Epidermal melanocyte (primary cell): Measurements from ENCODE around the gene AATK.

ENCODE experiments used
- DNase-seq: peaks from one replicate; pipeline ENCODE4 v3.0.0; 2011; ENCODE audit warnings: low spot score; ENCODE audit not compliant: insufficient read length

The AATK gene

DNA sequence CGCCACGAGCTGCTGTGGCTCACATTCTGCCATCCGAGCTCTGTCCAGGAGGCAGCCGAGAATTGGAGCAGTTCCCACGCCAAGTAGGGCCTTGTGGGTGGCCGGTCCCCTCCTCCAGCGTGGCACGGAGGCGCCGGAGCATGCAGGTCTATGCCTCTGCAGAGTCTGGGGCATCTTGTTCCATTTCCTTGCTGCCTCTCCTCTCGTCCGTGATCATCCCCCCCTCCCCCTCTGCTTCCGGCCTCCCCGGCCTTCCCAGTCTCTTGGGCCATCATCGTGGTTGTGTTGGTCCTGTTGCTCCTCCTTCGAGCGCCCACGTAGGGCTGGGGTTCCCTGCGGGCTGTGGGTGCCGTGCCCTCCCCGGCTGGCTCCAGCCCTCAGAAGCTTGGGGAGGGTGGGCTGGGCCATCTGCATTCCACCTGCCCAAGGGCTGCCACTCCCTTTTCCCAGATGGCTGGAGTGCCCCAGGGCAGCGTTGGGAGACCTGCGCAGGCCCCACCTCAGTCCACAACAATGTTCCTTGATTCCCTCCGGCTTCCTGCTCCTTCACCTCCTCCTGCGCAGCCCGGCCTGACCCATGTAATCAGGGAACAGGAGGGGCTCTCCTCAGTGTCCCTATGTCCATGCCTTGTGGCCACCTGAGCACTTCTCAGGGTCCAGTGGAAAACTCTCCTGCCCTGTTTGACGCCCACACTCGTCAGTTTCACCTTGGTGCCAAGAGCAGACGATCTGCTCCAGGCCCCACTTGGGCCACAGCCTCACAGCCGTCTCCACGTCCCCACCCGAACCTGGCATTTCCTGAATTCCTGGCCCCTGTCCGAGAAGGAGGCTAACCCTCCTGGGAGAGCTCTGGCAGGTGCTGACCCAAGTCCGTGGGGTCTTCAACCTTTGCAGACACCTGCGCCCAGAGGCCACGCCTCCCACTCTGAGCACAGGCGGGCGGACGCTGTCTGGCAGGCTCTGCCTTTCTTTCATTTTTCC lies 94.0 kb downstream of the AATK start:
- DNase-seq = no peak

DNA sequence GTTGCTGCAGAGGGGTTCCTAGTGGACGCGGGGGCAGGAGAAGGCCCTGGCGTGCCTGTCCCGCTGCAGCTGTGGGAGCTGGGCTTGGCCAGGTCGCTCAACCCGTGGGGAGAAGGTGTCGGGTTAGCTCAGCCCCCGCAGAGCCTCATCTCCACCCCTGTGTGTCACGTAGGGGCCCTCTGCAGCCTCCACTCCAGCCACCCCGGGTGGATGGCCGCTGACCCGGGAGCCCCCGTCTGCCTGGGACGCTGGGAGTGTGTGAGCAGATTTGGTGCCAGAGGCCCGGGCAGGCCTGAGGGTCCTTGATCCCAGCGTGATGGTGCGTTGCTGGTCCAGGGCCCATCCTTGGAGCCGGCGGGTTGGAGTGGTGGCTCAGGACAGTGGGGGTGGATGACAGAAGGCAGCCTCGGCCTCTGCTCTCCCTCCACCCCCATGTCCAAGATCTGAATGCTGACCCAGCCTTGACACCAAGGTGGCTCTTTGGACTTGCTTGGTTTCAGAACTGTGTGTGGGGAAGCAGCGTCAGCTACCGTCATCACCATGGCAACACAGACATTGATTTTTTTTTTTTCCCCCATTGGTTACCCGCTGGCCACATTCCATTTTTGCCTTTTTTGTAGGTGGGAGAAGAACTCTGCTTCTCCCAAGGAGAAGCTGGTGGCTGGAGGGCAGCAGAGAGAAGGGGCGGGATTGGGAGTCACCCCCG lies 95.3 kb downstream of the AATK start:
- no peak for DNase-seq

DNA sequence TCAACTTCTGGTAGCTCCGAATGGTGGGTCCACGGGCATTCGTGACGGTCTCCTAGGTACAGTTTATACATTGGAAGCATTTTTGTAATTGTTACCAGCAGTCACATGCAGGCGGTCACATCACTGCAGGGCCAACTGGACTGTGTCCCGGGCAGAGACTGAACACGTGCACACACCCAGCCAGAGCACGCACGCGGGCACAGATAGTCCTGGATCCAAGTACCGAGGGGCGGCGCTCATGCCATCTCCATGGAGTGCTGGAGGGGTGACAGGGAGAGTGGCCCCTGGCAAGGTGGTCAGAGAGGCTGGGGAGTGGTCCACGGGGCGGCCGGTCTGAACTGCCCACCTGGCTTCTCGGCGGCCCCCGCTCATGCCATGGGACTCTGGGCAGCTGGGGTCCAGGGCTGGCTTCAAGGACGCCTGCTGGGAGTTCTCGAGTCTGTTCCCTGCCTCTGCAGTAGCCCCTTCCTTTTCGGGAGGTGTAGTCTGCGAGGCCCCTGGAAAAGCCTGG lies 96.8 kb downstream of the AATK start:
- no peak for DNase-seq

GRCh38 chr17:81068411-81069134 lies 97.4 kb downstream of the AATK start:
- no peak for DNase-seq

DNA sequence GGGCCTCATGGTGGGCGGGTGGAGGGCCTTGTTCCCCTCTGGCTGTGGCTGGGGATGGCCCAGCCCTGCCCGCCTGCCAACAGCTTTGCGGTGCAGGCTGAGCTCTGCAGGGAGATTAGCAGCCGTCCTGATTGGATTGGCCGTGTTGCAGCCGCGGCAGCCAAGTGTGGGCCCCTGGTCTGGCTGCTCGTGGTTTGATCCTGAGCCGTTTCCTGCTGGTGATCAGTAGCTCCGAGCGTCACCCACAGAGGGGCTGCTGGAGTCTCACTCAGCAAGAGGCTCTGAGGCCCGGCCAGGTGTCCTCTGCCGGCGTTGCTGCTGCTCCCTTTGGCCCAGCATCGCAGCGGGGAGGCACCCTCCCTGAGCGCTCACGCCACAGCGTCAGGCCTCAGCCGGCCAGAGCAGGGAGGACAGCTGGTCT lies 98.6 kb downstream of the AATK start:
- no peak for DNase-seq
